Endothelial cell (in vitro differentiated cells): Measurements from ENCODE around the gene CSF1. TPM values are rescaled to one million over a fixed set of nuclear protein-coding genes. Genes with fewer than 3 reads are reported as not detected.

Experiments
- DNase-seq: peaks from one replicate; pipeline ENCODE4 v3.0.0; 2021; ENCODE audit warnings: low spot score
- H3K27ac Mint-ChIP-seq: one replicate; pipeline ENCODE4 v1.8.0; 2021; ENCODE audit warnings: mixed read lengths, inconsistent platforms; ENCODE audit not compliant: unreplicated experiment
- H3K27me3 Mint-ChIP-seq: one replicate; pipeline ENCODE4 v1.8.0; 2021; ENCODE audit warnings: mild to moderate bottlenecking, moderate library complexity, mixed read lengths, inconsistent platforms; ENCODE audit not compliant: unreplicated experiment
- H3K36me3 Mint-ChIP-seq: one replicate; pipeline ENCODE4 v1.8.0; 2021; ENCODE audit warnings: mild to moderate bottlenecking, low read depth, mixed read lengths, inconsistent platforms; ENCODE audit not compliant: unreplicated experiment
- H3K4me1 Mint-ChIP-seq: one replicate; pipeline ENCODE4 v1.8.0; 2021; ENCODE audit warnings: mild to moderate bottlenecking, mixed read lengths, inconsistent platforms; ENCODE audit not compliant: unreplicated experiment
- H3K4me3 Mint-ChIP-seq: one replicate; pipeline ENCODE4 v1.8.0; 2021; ENCODE audit warnings: mild to moderate bottlenecking, mixed read lengths, inconsistent platforms; ENCODE audit not compliant: unreplicated experiment
- H3K9me3 Mint-ChIP-seq: one replicate; pipeline ENCODE4 v1.8.0; 2021; ENCODE audit warnings: mixed read lengths, inconsistent platforms; ENCODE audit not compliant: unreplicated experiment
- total RNA-seq: library from RNA; stranded (reverse); fragmentation: NEBNext Ultra II Directional; extraction: Animal tissue kit (Norgen Biotek cat#: 25700); gene quantifications from one replicate; pipeline ENCODE4 v1.2.1, GENCODE V29; 2021; ENCODE audit not compliant: unreplicated experiment
- TF ChIP-seq, protein P1 (sequence below): fragments of 200-600 bp; sonication (generic); IDR thresholded peaks from one replicate; pipeline ENCODE4 v1.5.0; 2021; ENCODE audit warnings: antibody characterized with exemption; ENCODE audit not compliant: unreplicated experiment

CSF1 gene
- total RNA-seq, 1 donor from 2014 or later: 2.1 TPM

DNA sequence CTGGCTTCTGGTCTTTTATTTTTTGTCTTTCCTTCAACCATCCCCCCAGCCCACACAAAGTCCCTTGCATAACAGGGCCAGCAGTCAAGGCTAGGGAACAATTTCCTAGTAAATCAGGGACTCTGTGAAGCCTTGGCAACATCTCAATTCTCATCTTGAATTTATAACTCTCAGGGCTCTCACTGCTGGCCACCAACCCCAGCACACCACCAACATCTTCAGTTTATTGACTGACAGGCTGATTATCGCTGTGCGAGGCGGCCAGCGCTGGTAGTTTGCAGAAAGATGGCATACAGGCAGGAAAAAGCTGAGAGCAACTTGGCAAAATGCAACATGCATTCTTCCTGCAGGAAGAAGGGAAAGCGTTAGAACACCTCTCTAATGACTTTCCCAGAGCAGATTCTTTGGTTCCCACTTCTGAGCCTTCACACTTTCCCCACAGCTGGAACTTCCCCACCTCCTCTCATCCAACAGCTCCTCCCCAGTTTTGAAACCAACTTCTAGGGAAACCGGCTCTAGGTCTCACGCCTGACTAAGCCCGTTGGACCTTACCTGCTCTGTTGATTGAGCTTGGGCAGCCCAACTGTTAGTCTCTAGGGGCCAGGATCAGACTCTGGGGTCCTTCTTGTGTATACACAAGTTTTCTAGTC is 26.3 kb upstream of the CSF1 start:
- Mint-ChIP-seq H3K27ac (no peak overlapping the region), H3K27me3 (peaks cover 6% of the 10 kb centered on the region), H3K36me3 (no peaks in the 10 kb centered on the region), H3K4me1 (peaks cover 15% of the 10 kb centered on the region), H3K9me3 (no peaks in the 10 kb centered on the region), H3K4me3 (no peak overlapping the region)
- DNase-seq: no peak
- TF ChIP-seq, protein P1, sequence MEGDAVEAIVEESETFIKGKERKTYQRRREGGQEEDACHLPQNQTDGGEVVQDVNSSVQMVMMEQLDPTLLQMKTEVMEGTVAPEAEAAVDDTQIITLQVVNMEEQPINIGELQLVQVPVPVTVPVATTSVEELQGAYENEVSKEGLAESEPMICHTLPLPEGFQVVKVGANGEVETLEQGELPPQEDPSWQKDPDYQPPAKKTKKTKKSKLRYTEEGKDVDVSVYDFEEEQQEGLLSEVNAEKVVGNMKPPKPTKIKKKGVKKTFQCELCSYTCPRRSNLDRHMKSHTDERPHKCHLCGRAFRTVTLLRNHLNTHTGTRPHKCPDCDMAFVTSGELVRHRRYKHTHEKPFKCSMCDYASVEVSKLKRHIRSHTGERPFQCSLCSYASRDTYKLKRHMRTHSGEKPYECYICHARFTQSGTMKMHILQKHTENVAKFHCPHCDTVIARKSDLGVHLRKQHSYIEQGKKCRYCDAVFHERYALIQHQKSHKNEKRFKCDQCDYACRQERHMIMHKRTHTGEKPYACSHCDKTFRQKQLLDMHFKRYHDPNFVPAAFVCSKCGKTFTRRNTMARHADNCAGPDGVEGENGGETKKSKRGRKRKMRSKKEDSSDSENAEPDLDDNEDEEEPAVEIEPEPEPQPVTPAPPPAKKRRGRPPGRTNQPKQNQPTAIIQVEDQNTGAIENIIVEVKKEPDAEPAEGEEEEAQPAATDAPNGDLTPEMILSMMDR: no peak

DNA sequence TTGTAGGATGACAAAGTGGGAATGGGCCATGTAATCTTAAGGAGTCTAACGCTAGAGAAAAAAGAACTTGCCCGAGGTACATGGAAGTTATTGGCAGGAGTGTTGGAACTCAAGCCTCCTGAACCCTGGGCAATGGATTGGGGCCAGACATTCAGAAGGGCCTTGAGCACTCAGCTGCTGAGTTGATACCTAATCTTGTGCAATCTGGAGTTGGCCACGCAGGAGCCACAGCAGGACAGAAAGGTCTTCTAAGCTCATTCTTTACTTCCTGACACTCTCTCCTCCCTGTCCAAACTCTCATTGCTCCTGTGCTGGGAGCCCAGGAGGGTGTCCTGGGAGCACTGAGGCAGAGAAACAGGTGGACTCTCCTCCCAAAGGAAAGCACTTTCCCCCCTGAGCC is 25.1 kb upstream of the CSF1 start:
- no peak for DNase-seq
- TF ChIP-seq, protein P1: no peak
- Mint-ChIP-seq H3K4me3 (no peak overlapping the region), H3K27ac (no peak overlapping the region), H3K9me3 (no peaks in the 10 kb centered on the region), H3K36me3 (no peaks in the 10 kb centered on the region), H3K27me3 (peaks cover 6% of the 10 kb centered on the region), H3K4me1 (peaks cover 15% of the 10 kb centered on the region)

DNA sequence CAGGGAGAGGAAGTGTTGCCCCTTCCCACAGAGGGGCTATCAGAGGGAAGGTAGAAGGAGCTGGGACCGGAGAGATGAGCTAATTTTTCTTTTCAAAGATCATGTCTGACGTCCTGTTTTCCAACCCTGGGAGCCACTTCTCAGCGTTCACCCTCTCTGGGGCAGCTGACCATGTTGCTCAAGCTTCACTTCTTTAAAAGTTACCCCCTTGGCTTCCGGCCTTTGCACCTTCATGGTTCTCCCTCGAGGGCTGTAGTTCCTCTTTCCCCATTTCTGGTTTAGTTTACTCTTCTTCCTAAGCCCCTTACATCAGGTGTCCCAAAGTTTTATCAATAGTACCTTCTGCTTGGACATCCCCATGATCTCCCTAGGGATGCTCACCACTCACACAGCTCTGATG is 23.8 kb upstream of the CSF1 start:
- H3K27me3 Mint-ChIP-seq: peaks cover 7% of the 10 kb centered on the region
- H3K4me1 Mint-ChIP-seq: peaks cover 16% of the 10 kb centered on the region
- no peaks in the 10 kb centered on the region for H3K36me3 Mint-ChIP-seq
- no peaks in the 10 kb centered on the region for H3K9me3 Mint-ChIP-seq
- DNase-seq: no peak
- TF ChIP-seq, protein P1: no peak
- no peak overlapping the region for H3K4me3 Mint-ChIP-seq
- no peak overlapping the region for H3K27ac Mint-ChIP-seq

DNA sequence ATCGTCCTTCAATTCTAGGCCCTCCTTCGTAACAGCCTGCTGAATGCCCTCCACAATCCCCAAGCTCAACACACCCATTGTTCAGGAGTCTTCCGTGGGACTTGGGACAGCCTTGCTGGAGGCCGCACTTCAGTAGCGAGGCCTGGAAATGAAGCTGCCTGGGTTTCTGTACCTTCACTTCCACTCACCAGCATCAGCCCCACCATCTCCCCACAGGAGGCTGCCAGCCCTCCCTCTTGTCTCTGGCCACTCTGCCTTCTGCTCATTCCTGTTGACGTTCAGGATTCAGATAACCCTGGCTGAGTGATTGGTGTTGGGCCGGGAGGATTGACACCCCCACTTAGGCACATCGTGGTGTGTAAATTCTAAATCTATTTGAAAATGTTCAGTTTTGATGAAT is 23.4 kb upstream of the CSF1 start:
- Mint-ChIP-seq H3K4me1 (peaks cover 20% of the 10 kb centered on the region), H3K27ac (no peak overlapping the region), H3K36me3 (no peaks in the 10 kb centered on the region), H3K9me3 (no peaks in the 10 kb centered on the region), H3K27me3 (peaks cover 10% of the 10 kb centered on the region), H3K4me3 (no peak overlapping the region)
- no peak for DNase-seq
- TF ChIP-seq, protein P1: no peak

DNA sequence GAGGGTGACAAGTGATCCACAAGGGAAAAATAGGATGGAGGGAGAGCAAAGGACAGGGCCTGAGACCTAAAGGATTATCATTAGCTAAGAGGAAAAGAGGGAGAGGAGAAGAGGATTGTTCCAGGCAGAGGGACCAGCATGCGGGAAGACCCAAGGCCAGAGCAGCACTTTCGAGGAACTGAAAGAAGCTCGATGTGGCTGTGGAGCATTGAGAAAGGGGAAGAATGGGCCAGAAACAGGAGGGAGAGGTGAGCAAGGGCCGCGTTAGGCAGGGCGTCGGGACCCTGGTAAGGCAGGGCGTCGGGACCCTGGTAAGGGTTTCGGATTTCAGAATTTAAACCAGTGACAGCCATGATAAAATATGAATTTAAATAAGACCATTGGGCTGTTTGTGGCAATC is 22.8 kb upstream of the CSF1 start:
- H3K9me3 Mint-ChIP-seq: no peaks in the 10 kb centered on the region
- peaks cover 10% of the 10 kb centered on the region for H3K27me3 Mint-ChIP-seq
- H3K4me3 Mint-ChIP-seq: no peak overlapping the region
- no peak for DNase-seq
- H3K4me1 Mint-ChIP-seq: peaks cover 22% of the 10 kb centered on the region
- no peaks in the 10 kb centered on the region for H3K36me3 Mint-ChIP-seq
- no peak overlapping the region for H3K27ac Mint-ChIP-seq
- TF ChIP-seq, protein P1: no peak
